Gastrocnemius medialis (tissue), 4 donors: Measurements from ENCODE around the gene COL6A1. TPM values are rescaled to one million over a fixed set of nuclear protein-coding genes. Genes with fewer than 3 reads are reported as not detected.

Experiments
- ATAC-seq, 2 donors: fragments of 150-250 bp; one replicate each; pipeline ENCODE4 v1.9.1; 2016
- DNase-seq, 2 donors: peaks; one replicate each; pipeline ENCODE4 v3.0.0-alpha.2; 2019
- H3K27ac ChIP-seq, 4 donors: fragments of 200-600 bp; sonication (generic); 1 replicate in 1 of 4; 2 replicates in 3 of 4; pipeline ENCODE4 v1.5.1; 2016 to 2018; ENCODE audit warnings: mild to moderate bottlenecking in 2 of 4, moderate library complexity in 1 of 4
- H3K27me3 ChIP-seq, 3 donors: fragments of 200-600 bp; sonication (generic) in 2 of 3; 1 replicate in 1 of 3; 2 replicates in 2 of 3; pipeline versions ENCODE4 v1.5.1 to v1.6.0; 2016 to 2019; ENCODE audit warnings: mild to moderate bottlenecking in 1 of 3, moderate library complexity in 1 of 3
- H3K36me3 ChIP-seq, 2 donors: fragments of 200-600 bp; sonication (generic) in 1 of 2; one replicate each; pipeline ENCODE4 v1.5.1; 2017 to 2018
- H3K4me1 ChIP-seq, 2 donors: fragments of 200-600 bp; sonication (generic) in 1 of 2; one replicate each; pipeline ENCODE4 v1.5.1; 2016 to 2017; ENCODE audit warnings: mild to moderate bottlenecking in 2 of 2
- H3K4me3 ChIP-seq, 4 donors: fragments of 200-600 bp; sonication (generic) in 3 of 4; 1 replicate in 1 of 4; 2 replicates in 3 of 4; pipeline ENCODE4 v1.5.1; 2016 to 2019; ENCODE audit warnings: mild to moderate bottlenecking in 2 of 4
- H3K9me3 ChIP-seq, 3 donors: fragments of 200-600 bp; sonication (generic) in 2 of 3; 1 replicate in 1 of 3; 2 replicates in 2 of 3; pipeline ENCODE4 v1.5.1; 2016 to 2019
- POLR2A ChIP-seq, 2 donors: fragments of 450-650 bp; IDR thresholded peaks; one replicate each; pipeline ENCODE4 v1.6.1; 2017; ENCODE audit warnings: antibody characterized with exemption in 2 of 2, mild to moderate bottlenecking in 2 of 2, moderate library complexity in 2 of 2
- in situ Hi-C, 4 donors: fragments of 200-750 bp; cut with MboI; loops; one replicate each; pipeline versions ENCODE4 v1.15.0 to v1.8.0; 2017; ENCODE audit warnings: low sequenced_read_pairs in 4 of 4
- intact Hi-C: fragments of 100-400 bp; cut with DNase I; formaldehyde crosslinking; loops from one replicate; pipeline ENCODE4 v1.15.1; 2023; ENCODE audit warnings: low total_unique reads
- total RNA-seq, 4 donors: library from RNA; depleted of rRNA; stranded (reverse); fragments of >200 nt; gene quantifications; one replicate each; pipeline versions ENCODE4 v1.1.0 to v1.2.3, GENCODE V29; 2016
- TF ChIP-seq, protein P1 (sequence below), 5 experiments: fragments of 450-650 bp in 3 of 5; fragments of 200-600 bp in 2 of 5; sonication (generic) in 2 of 5; IDR thresholded peaks in 4 of 5; conservative IDR thresholded peaks in 1 of 5; 1 replicate in 4 of 5; 2 replicates in 1 of 5; pipeline ENCODE4 v1.5.1; 2016 to 2019; ENCODE audit warnings: antibody characterized with exemption in 5 of 5, mild to moderate bottlenecking in 3 of 5, moderate library complexity in 3 of 5

COL6A1 gene
- total RNA-seq, 4 donors from 2014 or later, result 50.5 to 97.8 (median 73.3) TPM

- in situ Hi-C loops, result no loop called here
- no peak for DNase-seq
- intact Hi-C loops, result loop anchor here (5.0 kb wide), 1 partner anchor 683 kb away; no protein-coding TSS in a partner anchor
- ATAC-seq, result no peak
- no peak for TF ChIP-seq POLR2A (IDR thresholded peaks at IDR 0.05)
- TF ChIP-seq, protein P1, sequence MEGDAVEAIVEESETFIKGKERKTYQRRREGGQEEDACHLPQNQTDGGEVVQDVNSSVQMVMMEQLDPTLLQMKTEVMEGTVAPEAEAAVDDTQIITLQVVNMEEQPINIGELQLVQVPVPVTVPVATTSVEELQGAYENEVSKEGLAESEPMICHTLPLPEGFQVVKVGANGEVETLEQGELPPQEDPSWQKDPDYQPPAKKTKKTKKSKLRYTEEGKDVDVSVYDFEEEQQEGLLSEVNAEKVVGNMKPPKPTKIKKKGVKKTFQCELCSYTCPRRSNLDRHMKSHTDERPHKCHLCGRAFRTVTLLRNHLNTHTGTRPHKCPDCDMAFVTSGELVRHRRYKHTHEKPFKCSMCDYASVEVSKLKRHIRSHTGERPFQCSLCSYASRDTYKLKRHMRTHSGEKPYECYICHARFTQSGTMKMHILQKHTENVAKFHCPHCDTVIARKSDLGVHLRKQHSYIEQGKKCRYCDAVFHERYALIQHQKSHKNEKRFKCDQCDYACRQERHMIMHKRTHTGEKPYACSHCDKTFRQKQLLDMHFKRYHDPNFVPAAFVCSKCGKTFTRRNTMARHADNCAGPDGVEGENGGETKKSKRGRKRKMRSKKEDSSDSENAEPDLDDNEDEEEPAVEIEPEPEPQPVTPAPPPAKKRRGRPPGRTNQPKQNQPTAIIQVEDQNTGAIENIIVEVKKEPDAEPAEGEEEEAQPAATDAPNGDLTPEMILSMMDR (IDR thresholded peaks at IDR 0.05 in 4 of 5, conservative IDR thresholded peaks at IDR 0.05 in 1 of 5), result no peak
- Histone ChIP-seq H3K27me3 (peaks cover 14 to 19% (median 17%) of the 10 kb centered on the region in 3 donors), H3K36me3 (no peaks in the 10 kb centered on the region), H3K4me1 (no peaks in the 10 kb centered on the region), H3K9me3 (no peaks in the 10 kb centered on the region), H3K27ac (no peak overlapping the region), H3K4me3 (no peak overlapping the region)
Measured at GRCh38 chr21:45945066-45945867, 36.3 kb upstream of the COL6A1 start.

DNA sequence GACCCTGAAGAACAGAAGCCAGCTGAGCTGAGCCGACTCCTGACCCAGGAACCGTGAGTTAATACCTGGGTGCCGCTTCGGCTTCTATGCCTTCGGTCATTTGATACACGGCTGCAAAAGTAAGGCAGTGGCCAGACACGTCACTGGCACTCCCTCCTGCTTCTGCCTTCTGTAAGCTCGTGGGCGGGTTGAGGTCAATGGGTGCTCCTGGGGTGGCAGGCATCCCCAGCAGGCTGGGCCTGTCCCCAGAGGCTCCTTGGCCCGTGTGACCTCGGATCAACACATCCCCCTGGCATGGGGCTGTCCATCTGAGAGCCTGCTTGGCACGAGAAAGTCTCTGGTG lies 35.7 kb upstream of the COL6A1 start:
- TF ChIP-seq, protein P1 (IDR thresholded peaks at IDR 0.05 in 4 of 5, conservative IDR thresholded peaks at IDR 0.05 in 1 of 5), result no peak
- TF ChIP-seq POLR2A (IDR thresholded peaks at IDR 0.05), result no peak
- intact Hi-C loops, result loop anchor here (5.0 kb wide), 1 partner anchor 684 kb away; no protein-coding TSS in a partner anchor

DNA sequence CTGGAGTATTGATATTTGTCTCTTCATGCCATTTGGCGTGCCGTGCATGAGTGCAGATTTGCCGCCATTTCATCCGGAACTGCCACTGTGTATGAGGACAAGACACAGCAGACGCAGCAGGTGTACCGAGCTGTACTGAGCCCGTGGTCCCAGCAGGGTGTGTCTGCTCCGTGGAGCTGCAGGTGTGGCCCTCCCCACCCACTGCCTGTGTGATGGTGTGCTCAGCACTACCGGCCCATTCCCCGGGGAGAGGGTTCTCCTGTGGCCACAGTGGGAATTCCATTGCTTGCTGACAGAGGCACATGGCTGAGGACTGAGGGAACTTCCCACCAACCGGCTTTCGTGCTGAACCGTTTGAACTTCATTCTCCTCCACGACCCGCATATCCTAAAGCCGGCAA lies 34.3 kb upstream of the COL6A1 start:
- Histone ChIP-seq H3K27me3 (peaks cover 25 to 33% (median 28%) of the 10 kb centered on the region in 3 donors), H3K36me3 (no peaks in the 10 kb centered on the region), H3K4me1 (peaks cover 0 to 7% of the 10 kb centered on the region in 2 donors), H3K9me3 (no peaks in the 10 kb centered on the region), H3K27ac (no peak overlapping the region), H3K4me3 (no peak overlapping the region)
- ATAC-seq (no peak), DNase-seq (no peak)
- intact Hi-C loops (loop anchor here (5.0 kb wide), 1 partner anchor 685 kb away; no protein-coding TSS in a partner anchor), in situ Hi-C loops (no loop called here)
- TF ChIP-seq, protein P1 (IDR thresholded peaks at IDR 0.05 in 4 of 5, conservative IDR thresholded peaks at IDR 0.05 in 1 of 5), result no peak
- no peak for TF ChIP-seq POLR2A (IDR thresholded peaks at IDR 0.05)

More for the DNA sequence above, 35.7 kb upstream of the COL6A1 start:
- DNase-seq (no peak), ATAC-seq (no peak)
- Histone ChIP-seq H3K27me3 (peaks cover 20 to 24% (median 23%) of the 10 kb centered on the region in 3 donors), H3K4me1 (peaks cover 0 to 5% of the 10 kb centered on the region in 2 donors), H3K27ac (no peak overlapping the region), H3K4me3 (no peak overlapping the region), H3K36me3 (no peaks in the 10 kb centered on the region), H3K9me3 (no peaks in the 10 kb centered on the region)
- in situ Hi-C loops, result no loop called here

DNA sequence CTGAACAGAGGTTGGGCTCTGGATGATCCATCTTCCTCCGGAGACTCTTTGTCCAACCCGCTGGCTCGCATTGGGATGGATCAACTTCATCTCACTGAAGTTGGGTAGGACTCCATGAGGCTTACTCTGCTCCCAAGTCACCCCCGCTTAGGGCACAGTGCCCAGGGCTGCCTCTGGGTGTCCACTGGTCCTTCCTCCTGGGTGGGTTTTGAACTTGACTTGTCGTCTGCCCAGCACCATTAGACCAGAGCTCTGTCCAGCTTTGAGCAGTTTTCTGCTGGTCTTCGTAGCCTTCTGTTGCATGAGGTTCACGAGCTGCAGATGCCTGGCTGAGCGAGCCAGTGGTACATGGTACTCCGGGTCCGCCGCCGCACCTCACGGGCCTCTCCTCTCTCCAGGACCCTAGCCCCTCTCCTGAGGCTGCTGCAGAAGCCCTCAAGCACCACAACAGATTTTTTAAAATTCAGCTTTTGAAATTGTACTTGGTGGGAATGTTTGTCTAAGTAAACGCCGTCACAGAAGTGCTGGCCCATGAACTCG lies 33.8 kb upstream of the COL6A1 start:
- intact Hi-C loops (loop anchor here (5.0 kb wide), 1 partner anchor 685 kb away; no protein-coding TSS in a partner anchor), in situ Hi-C loops (no loop called here)
- Histone ChIP-seq H3K27me3 (peaks cover 25 to 35% (median 28%) of the 10 kb centered on the region in 3 donors), H3K4me1 (peaks cover 0 to 7% of the 10 kb centered on the region in 2 donors), H3K27ac (no peak overlapping the region), H3K36me3 (no peaks in the 10 kb centered on the region), H3K9me3 (no peaks in the 10 kb centered on the region), H3K4me3 (no peak overlapping the region)
- DNase-seq (no peak), ATAC-seq (no peak)
- TF ChIP-seq POLR2A (IDR thresholded peaks at IDR 0.05), result no peak
- TF ChIP-seq, protein P1 (IDR thresholded peaks at IDR 0.05 in 4 of 5, conservative IDR thresholded peaks at IDR 0.05 in 1 of 5), result no peak
